ENCODE results near the gene TMOD1.
"Not testable (repeated sequence)": the region's sequence is repeated elsewhere in the genome, so short reads cannot be mapped to it uniquely, and the experiment has no call there.

Gene TMOD1

GRCh38 chr9:97498846-97499245, 2.6 kb upstream of the TMOD1 start:
- not testable (repeated sequence) for DNase-seq (ENCODE audit: low spot score)

GRCh38 chr9:97500263-97500662, 1.2 kb upstream of the TMOD1 start:
- DNase-seq (ENCODE audit: low spot score), result no peak

- no peak for DNase-seq (ENCODE audit: low spot score)
Measured at GRCh38 chr9:97500765-97501176, 695 bp upstream of the TMOD1 start.

GRCh38 chr9:97501972-97502221, 431 bp downstream of the TMOD1 start:
- DNase-seq (ENCODE audit: low spot score), result no peak

- no peak for DNase-seq (ENCODE audit: low spot score)
Measured at GRCh38 chr9:97502222-97502983, 937 bp downstream of the TMOD1 start.

- no peak for DNase-seq (ENCODE audit: low spot score)
Measured at GRCh38 chr9:97502984-97503861, 1.8 kb downstream of the TMOD1 start.

- no peak for DNase-seq (ENCODE audit: low spot score)
Measured at GRCh38 chr9:97503862-97504210, 2.4 kb downstream of the TMOD1 start.

GRCh38 chr9:97504381-97505216, 3.1 kb downstream of the TMOD1 start:
- DNase-seq (ENCODE audit: low spot score), result no peak

GRCh38 chr9:97505845-97506244, 4.4 kb downstream of the TMOD1 start:
- no peak for DNase-seq (ENCODE audit: low spot score)

GRCh38 chr9:97506306-97506705, 4.8 kb downstream of the TMOD1 start:
- DNase-seq (ENCODE audit: low spot score), result no peak

- no peak for DNase-seq (ENCODE audit: low spot score)
Measured at GRCh38 chr9:97506787-97507186, 5.3 kb downstream of the TMOD1 start.

GRCh38 chr9:97507428-97507984, 6.0 kb downstream of the TMOD1 start:
- DNase-seq (ENCODE audit: low spot score), result no peak

GRCh38 chr9:97508852-97509251, 7.4 kb downstream of the TMOD1 start:
- DNase-seq (ENCODE audit: low spot score), result no peak

- DNase-seq (ENCODE audit: low spot score), result no peak
Measured at GRCh38 chr9:97510797-97511654, 9.6 kb downstream of the TMOD1 start.

- DNase-seq (ENCODE audit: low spot score), result no peak
Measured at GRCh38 chr9:97511655-97512427, 10.4 kb downstream of the TMOD1 start.

GRCh38 chr9:97512966-97513560, 11.6 kb downstream of the TMOD1 start:
- DNase-seq (ENCODE audit: low spot score), result no peak

GRCh38 chr9:97514531-97514930, 13.1 kb downstream of the TMOD1 start:
- DNase-seq (ENCODE audit: low spot score), result no peak

- no peak for DNase-seq (ENCODE audit: low spot score)
Measured at GRCh38 chr9:97515662-97516061, 14.2 kb downstream of the TMOD1 start.

GRCh38 chr9:97516111-97516510, 14.6 kb downstream of the TMOD1 start:
- DNase-seq (ENCODE audit: low spot score), result no peak

All from COLO829 (cell line).